Right lobe of liver (tissue), 6 donors: ENCODE measurements around the gene ZCCHC24. TPM values are rescaled to one million over a fixed set of nuclear protein-coding genes. Genes with fewer than 3 reads are reported as not detected.
A peak's percentile ranks its signal among the peaks of the same experiment; 100 is the strongest.

Experiments
- ATAC-seq, 4 donors: fragments of 200-7000 bp; cut with Tn5 transposase; one replicate each; pipeline ENCODE4 v1.9.1; 2020; ENCODE audit warnings: mild to moderate bottlenecking in 4 of 4, moderate library complexity in 4 of 4
- DNase-seq, 3 donors: peaks; one replicate each; pipeline ENCODE4 v3.0.0-alpha.2; 2020
- H3K27ac ChIP-seq, 3 donors: fragments of 200-600 bp; one replicate each; pipeline ENCODE4 v1.8.0; 2022
- H3K27me3 ChIP-seq, 2 donors: fragments of 200-600 bp; one replicate each; pipeline ENCODE4 v1.8.0; 2022
- H3K36me3 ChIP-seq, 4 donors: fragments of 200-600 bp; sonication (generic) in 1 of 4; one replicate each; pipeline versions ENCODE4 v1.5.1 to v1.8.0; 2017 to 2022; ENCODE audit warnings: control low read depth in 1 of 4
- H3K4me1 ChIP-seq, 4 donors: fragments of 200-600 bp; sonication (generic) in 1 of 4; one replicate each; pipeline versions ENCODE4 v1.5.1 to v1.8.0; 2017 to 2022; ENCODE audit warnings: control low read depth in 1 of 4
- H3K4me3 ChIP-seq, 3 donors: fragments of 200-600 bp; one replicate each; pipeline ENCODE4 v1.8.0; 2022
- H3K9me3 ChIP-seq, 4 donors: fragments of 200-600 bp; sonication (generic) in 1 of 4; one replicate each; pipeline versions ENCODE4 v1.5.1 to v1.8.0; 2017 to 2022; ENCODE audit warnings: control low read depth in 1 of 4
- CTCF ChIP-seq, 4 donors: fragments of 200-600 bp in 3 of 4; fragments of 450-650 bp in 1 of 4; IDR thresholded peaks; one replicate each; pipeline versions ENCODE4 v1.5.1 to v1.8.0; 2016 to 2022; ENCODE audit warnings: antibody characterized with exemption in 4 of 4, mild to moderate bottlenecking in 2 of 4
- POLR2A ChIP-seq: fragments of 450-650 bp; IDR thresholded peaks from one replicate; pipeline ENCODE4 v1.6.1; 2017; ENCODE audit warnings: antibody characterized with exemption, mild to moderate bottlenecking
- WGBS: methylation state at CpG from one replicate; pipeline ENCODE4 v1.1.6; 2018; ENCODE audit warnings: low coverage, low lambda C conversion rate; ENCODE audit not compliant: insufficient coverage; ENCODE audit errors: missing lambda C conversion rate; 5-methylcytosine and 5-hydroxymethylcytosine counted together
- intact Hi-C, 2 donors: fragments of 100-400 bp; cut with DNase I; formaldehyde crosslinking; loops; one replicate each; pipeline versions ENCODE4 v1.11.2 to v1.14.1; 2022
- total RNA-seq, 6 experiments: library from RNA; depleted of rRNA in 2 of 6; stranded (reverse); fragments of >200 nt in 2 of 6; fragmentation: NEBNext Ultra II Directional in 3 of 6; extraction: Animal tissue kit (Norgen Biotek cat#: 25700) in 3 of 6; gene quantifications; one replicate each; pipeline versions ENCODE4 v1.1.0 to v1.2.4, GENCODE V29; 2016 to 2023
- donor health status: DM: no; HTN: yes; CAD: no.
- donor health status: DM: no; HTN: no; CAD: no.
- donor health status: DM: no; HTN: no; CAD: no.
- donor health status: DM: no; HTN: yes; CAD: no.
- donor health status: DM: no; HTN: yes; CAD: no.

ZCCHC24 gene
- total RNA-seq, 6 experiments from 2014 or later = 19.8 to 33.6 (median 22.7) TPM

DNA sequence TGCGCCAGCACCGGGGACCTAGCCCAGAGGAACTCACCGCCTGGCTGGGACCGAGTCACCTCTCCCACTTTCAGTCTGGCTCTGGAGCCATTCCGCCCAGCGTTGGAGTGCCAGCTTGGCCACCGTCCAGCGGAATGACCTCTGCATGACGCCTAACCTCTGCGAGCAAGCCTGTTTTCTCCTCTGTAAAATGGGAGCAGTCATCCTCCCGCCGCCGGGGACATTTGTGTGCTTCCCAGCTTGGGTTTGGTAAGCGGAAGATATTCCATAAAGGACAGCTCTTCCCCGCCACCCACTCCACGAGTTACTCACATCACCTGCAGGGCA lies 1.3 kb upstream of the ZCCHC24 start:
- ATAC-seq = peak; percentile 1 to 33 (median 18)
- Histone ChIP-seq H3K27ac (peak overlapping the region; percentile 70 to 80 (median 73)), H3K4me1 (peaks cover 0 to 29% (median 8%) of the 10 kb centered on the region in 4 donors), H3K9me3 (no peaks in the 10 kb centered on the region), H3K27me3 (no peaks in the 10 kb centered on the region), H3K4me3 (peak overlapping the region; percentile 36 to 90 (median 60)), H3K36me3 (no peaks in the 10 kb centered on the region)
- DNase-seq = peak; percentile 86 to 90 (median 88)
- 24% methylated on average over 12 of the region's 16 CpGs for WGBS
- TF ChIP-seq CTCF (IDR thresholded peaks at IDR 0.05) = no peak
- TF ChIP-seq POLR2A = peak; percentile 27
- intact Hi-C loops = no loop called here

- H3K9me3 ChIP-seq = no peaks in the 10 kb centered on the region
- 0% methylated on average over 27 of the region's 43 CpGs for WGBS
- DNase-seq = peak in 1 of 3 donors; percentile 33
- peak overlapping the region; percentile 36 to 90 (median 60) for H3K4me3 ChIP-seq
- peaks cover 0 to 35% (median 9%) of the 10 kb centered on the region in 4 donors for H3K4me1 ChIP-seq
- peak overlapping the region; percentile 70 to 80 (median 73) for H3K27ac ChIP-seq
- H3K36me3 ChIP-seq = no peaks in the 10 kb centered on the region
- H3K27me3 ChIP-seq = no peaks in the 10 kb centered on the region
- TF ChIP-seq CTCF (IDR thresholded peaks at IDR 0.05) (no peak), POLR2A (no peak)
- ATAC-seq = peak; percentile 4 to 16 (median 14)
- intact Hi-C loops = no loop called here
Observed at GRCh38 chr10:79445977-79446757, 743 bp upstream of the ZCCHC24 start.

GRCh38 chr10:79444199-79445119 lies 965 bp downstream of the ZCCHC24 start:
- Histone ChIP-seq H3K4me1 (peaks cover 0 to 45% (median 12%) of the 10 kb centered on the region in 4 donors), H3K27me3 (no peaks in the 10 kb centered on the region), H3K27ac (peak overlapping the region; percentile 72 to 87 (median 79)), H3K9me3 (no peaks in the 10 kb centered on the region), H3K36me3 (no peaks in the 10 kb centered on the region), H3K4me3 (peak overlapping the region; percentile 90 to 93 (median 92))
- intact Hi-C loops = no loop called here
- WGBS = 3% methylated on average over 7 of the region's 44 CpGs
- TF ChIP-seq POLR2A (peak; percentile 78), CTCF (IDR thresholded peaks at IDR 0.05) (no peak)
- DNase-seq (peak; percentile 78 to 91 (median 85)), ATAC-seq (peak; percentile 47 to 57 (median 56))

GRCh38 chr10:79443338-79444198 lies 1.9 kb downstream of the ZCCHC24 start:
- Histone ChIP-seq H3K9me3 (no peaks in the 10 kb centered on the region), H3K4me1 (peaks cover 0 to 54% (median 16%) of the 10 kb centered on the region in 4 donors), H3K27me3 (no peaks in the 10 kb centered on the region), H3K27ac (peak overlapping the region; percentile 72 to 87 (median 79)), H3K4me3 (peak overlapping the region; percentile 90 to 93 (median 92)), H3K36me3 (no peaks in the 10 kb centered on the region)
- DNase-seq (peak in 1 of 3 donors; percentile 47), ATAC-seq (no peak)
- intact Hi-C loops = no loop called here
- WGBS = 12% methylated on average over 11 of the region's 11 CpGs
- TF ChIP-seq CTCF (IDR thresholded peaks at IDR 0.05) (no peak), POLR2A (no peak)
